Thyroid gland (tissue), 4 donors: ENCODE measurements around the gene PARM1. TPM values are rescaled to one million over a fixed set of nuclear protein-coding genes. Genes with fewer than 3 reads are reported as not detected.

Experiments
- DNase-seq, 2 donors: peaks; one replicate each; pipeline ENCODE4 v3.0.0-alpha.2; 2019
- H3K27ac ChIP-seq, 3 donors: fragments of 200-600 bp; sonication (generic); 1 replicate in 2 of 3; 2 replicates in 1 of 3; pipeline ENCODE4 v1.5.1; 2016 to 2019; ENCODE audit warnings: mild to moderate bottlenecking in 1 of 3, moderate library complexity in 1 of 3
- H3K27me3 ChIP-seq: fragments of 200-600 bp; sonication (generic); one replicate; pipeline ENCODE4 v1.5.1; 2019
- H3K36me3 ChIP-seq, 2 donors: fragments of 200-600 bp; sonication (generic); one replicate each; pipeline ENCODE4 v1.5.1; 2016 to 2019
- H3K4me1 ChIP-seq, 2 donors: fragments of 200-600 bp; sonication (generic); one replicate each; pipeline ENCODE4 v1.5.1; 2017 to 2019
- H3K4me3 ChIP-seq, 3 donors: fragments of 200-600 bp; sonication (generic); replicated peaks in 1 of 3; 1 replicate in 2 of 3; 2 replicates in 1 of 3; pipeline ENCODE4 v1.5.1; 2016; ENCODE audit warnings: mild to moderate bottlenecking in 1 of 3
- H3K9me3 ChIP-seq: fragments of 200-600 bp; sonication (generic); one replicate; pipeline ENCODE4 v1.5.1; 2017
- POLR2A ChIP-seq, 2 donors: fragments of 450-650 bp; IDR thresholded peaks; one replicate each; pipeline ENCODE4 v1.6.1; 2017; ENCODE audit warnings: antibody characterized with exemption in 2 of 2, mild to moderate bottlenecking in 2 of 2, moderate library complexity in 1 of 2
- WGBS, 2 donors: methylation state at CpG; one replicate each; pipeline ENCODE4 v1.1.5; 2017; 5-methylcytosine and 5-hydroxymethylcytosine counted together
- intact Hi-C: fragments of 100-400 bp; cut with DNase I; formaldehyde crosslinking; loops from one replicate; pipeline ENCODE4 v1.15.1; 2023
- total RNA-seq, 4 donors: library from RNA; depleted of rRNA; stranded (reverse); fragments of >200 nt; gene quantifications; one replicate each; pipeline ENCODE4 v1.2.3, GENCODE V29; 2016
- TF ChIP-seq, protein P1 (sequence below), 6 experiments: fragments of 200-600 bp in 3 of 6; fragments of 450-650 bp in 3 of 6; sonication (generic) in 3 of 6; IDR thresholded peaks; one replicate each; pipeline ENCODE4 v1.5.1; 2016 to 2019; ENCODE audit warnings: antibody characterized with exemption in 6 of 6, mild to moderate bottlenecking in 2 of 6, inconsistent platforms in 1 of 6, moderate library complexity in 1 of 6

The PARM1 gene
- total RNA-seq, 4 donors from 2014 or later = 319 to 575 (median 470) TPM

DNA sequence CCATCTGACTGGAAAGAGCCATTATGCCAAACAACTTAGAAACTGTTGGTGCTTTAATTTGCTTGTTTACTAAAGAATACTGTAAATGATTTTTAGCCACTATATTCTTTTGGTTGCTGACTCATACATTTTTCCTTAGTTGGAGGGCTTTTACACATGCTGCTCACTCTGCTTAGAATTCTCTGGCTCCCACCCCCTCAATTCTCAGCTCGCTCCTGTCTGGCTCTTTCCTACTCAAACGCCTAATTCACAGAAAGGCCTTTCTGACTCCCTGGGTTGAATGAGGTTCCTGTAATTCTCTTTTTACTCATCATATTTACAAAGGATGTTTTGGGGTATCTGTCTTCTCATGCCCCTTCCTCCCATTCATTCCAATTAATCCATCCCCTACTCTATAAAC lies 26.1 kb upstream of the PARM1 start:
- no peak overlapping the region for H3K27ac ChIP-seq

DNA sequence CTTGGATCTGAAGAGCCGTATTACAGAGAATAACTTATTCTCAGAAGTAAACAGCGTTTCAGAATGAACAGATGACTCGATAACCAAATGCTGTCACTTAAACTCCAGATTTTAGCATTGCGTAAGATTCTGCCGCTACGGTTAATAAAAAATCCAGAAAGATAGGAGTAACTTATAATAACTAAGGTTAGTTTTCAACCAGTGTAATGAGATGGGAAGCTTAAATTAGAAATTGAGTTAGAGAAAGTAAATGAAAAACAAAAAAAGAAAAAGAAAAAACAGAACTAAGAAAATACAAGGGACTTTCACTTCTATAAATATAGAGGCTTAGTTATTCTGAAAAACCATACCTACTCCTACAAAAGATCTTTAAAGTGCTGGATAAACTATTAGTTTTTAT lies 13.1 kb upstream of the PARM1 start:
- no peak overlapping the region for H3K4me3 ChIP-seq
- no peak for TF ChIP-seq POLR2A (IDR thresholded peaks at IDR 0.05)
- TF ChIP-seq, protein P1, sequence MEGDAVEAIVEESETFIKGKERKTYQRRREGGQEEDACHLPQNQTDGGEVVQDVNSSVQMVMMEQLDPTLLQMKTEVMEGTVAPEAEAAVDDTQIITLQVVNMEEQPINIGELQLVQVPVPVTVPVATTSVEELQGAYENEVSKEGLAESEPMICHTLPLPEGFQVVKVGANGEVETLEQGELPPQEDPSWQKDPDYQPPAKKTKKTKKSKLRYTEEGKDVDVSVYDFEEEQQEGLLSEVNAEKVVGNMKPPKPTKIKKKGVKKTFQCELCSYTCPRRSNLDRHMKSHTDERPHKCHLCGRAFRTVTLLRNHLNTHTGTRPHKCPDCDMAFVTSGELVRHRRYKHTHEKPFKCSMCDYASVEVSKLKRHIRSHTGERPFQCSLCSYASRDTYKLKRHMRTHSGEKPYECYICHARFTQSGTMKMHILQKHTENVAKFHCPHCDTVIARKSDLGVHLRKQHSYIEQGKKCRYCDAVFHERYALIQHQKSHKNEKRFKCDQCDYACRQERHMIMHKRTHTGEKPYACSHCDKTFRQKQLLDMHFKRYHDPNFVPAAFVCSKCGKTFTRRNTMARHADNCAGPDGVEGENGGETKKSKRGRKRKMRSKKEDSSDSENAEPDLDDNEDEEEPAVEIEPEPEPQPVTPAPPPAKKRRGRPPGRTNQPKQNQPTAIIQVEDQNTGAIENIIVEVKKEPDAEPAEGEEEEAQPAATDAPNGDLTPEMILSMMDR (IDR thresholded peaks at IDR 0.05) = no peak
- H3K36me3 ChIP-seq = no peaks in the 10 kb centered on the region
- H3K9me3 ChIP-seq = no peaks in the 10 kb centered on the region
- intact Hi-C loops = no loop called here
- no peak overlapping the region for H3K27ac ChIP-seq
- no peak for DNase-seq
- WGBS, 2 donors = 81 to 91% methylated on average over 6 of the region's 6 CpGs
- no peaks in the 10 kb centered on the region for H3K27me3 ChIP-seq
- no peaks in the 10 kb centered on the region for H3K4me1 ChIP-seq

More for the DNA sequence above, 26.1 kb upstream of the PARM1 start:
- H3K27me3 ChIP-seq = no peaks in the 10 kb centered on the region
- H3K9me3 ChIP-seq = no peaks in the 10 kb centered on the region
- no peaks in the 10 kb centered on the region for H3K4me1 ChIP-seq
- 72 to 87% methylated on average over 2 of the region's 2 CpGs for WGBS, 2 donors
- TF ChIP-seq, protein P1 (IDR thresholded peaks at IDR 0.05) = no peak
- TF ChIP-seq POLR2A (IDR thresholded peaks at IDR 0.05) = no peak
- intact Hi-C loops = no loop called here
- DNase-seq = no peak
- H3K36me3 ChIP-seq = no peaks in the 10 kb centered on the region
- no peak overlapping the region for H3K4me3 ChIP-seq

DNA sequence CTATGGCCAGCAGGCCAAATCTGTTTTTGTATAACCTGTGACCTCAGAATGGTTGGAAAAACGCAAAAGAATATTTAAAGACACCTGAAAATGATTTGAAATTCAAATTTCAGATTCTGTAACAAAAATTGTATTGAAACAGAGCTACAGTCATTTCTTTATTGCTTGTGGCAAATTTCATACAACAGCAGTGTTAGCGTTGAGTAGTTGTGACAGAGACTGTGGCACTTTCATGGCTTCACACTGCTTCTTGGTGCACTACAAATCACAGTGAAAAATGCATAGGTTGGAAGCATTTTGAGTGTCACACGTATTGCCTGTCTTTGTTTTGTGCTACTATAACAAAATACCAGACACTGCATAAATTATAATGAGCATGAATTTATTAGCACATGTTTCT lies 12.2 kb upstream of the PARM1 start:
- intact Hi-C loops = no loop called here
- no peak for DNase-seq
- Histone ChIP-seq H3K27me3 (no peaks in the 10 kb centered on the region), H3K4me1 (no peaks in the 10 kb centered on the region), H3K27ac (no peak overlapping the region), H3K36me3 (no peaks in the 10 kb centered on the region), H3K9me3 (no peaks in the 10 kb centered on the region), H3K4me3 (no peak overlapping the region)
- WGBS, 2 donors = 82 to 91% methylated on average over 3 of the region's 3 CpGs
- TF ChIP-seq POLR2A (IDR thresholded peaks at IDR 0.05) = no peak
- TF ChIP-seq, protein P1 (IDR thresholded peaks at IDR 0.05) = no peak

DNA sequence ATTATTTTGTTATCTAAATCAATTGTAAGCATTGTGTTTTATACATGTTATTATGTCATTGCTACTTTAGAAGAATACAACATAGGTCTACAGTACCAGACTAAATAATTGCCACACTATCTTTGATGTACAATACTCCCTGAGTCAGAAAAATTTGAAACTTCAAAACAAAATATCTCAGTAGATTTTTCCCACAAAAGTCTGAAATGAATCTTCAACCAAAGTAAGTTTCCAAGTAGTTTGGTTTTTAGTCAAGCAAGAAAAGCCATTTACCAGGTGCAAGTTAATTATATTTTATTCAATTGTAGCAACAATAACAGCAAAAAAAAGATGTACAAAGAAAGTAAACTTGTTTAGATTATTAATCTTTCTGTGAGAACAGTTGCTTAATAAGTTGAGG lies 11.4 kb upstream of the PARM1 start:
- intact Hi-C loops = no loop called here
- H3K36me3 ChIP-seq = no peaks in the 10 kb centered on the region
- no peaks in the 10 kb centered on the region for H3K4me1 ChIP-seq
- H3K9me3 ChIP-seq = no peaks in the 10 kb centered on the region
- TF ChIP-seq POLR2A (IDR thresholded peaks at IDR 0.05) = no peak
- H3K4me3 ChIP-seq = no peak overlapping the region
- DNase-seq = no peak
- H3K27me3 ChIP-seq = no peaks in the 10 kb centered on the region
- H3K27ac ChIP-seq = no peak overlapping the region

DNA sequence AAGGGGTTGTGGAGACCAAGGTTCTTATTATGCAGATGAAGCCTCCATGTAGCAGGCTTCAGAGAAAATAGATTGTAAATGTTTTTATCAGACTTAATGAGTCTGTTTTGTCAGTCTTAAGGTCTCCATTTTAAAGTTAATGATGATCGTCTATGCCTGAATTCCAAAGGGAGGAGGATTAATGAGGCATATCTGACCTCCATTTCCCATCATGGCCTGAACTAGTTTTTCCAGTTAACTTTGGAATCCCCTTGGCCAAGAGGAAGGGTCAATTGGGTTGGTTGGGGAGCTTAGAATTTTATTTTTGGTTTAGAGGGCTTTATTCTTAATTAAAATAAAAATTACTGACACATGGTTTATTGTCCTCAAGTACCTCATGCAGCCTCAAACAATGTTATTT lies 6.9 kb upstream of the PARM1 start:
- H3K4me1 ChIP-seq = no peaks in the 10 kb centered on the region
- no peak overlapping the region for H3K27ac ChIP-seq
- no peaks in the 10 kb centered on the region for H3K27me3 ChIP-seq
- intact Hi-C loops = no loop called here
- TF ChIP-seq, protein P1 (IDR thresholded peaks at IDR 0.05) = no peak
- no peak for TF ChIP-seq POLR2A (IDR thresholded peaks at IDR 0.05)
- no peak for DNase-seq
- H3K36me3 ChIP-seq = no peaks in the 10 kb centered on the region
- 74 to 80% methylated on average over 1 of the region's 1 CpG for WGBS, 2 donors
- no peaks in the 10 kb centered on the region for H3K9me3 ChIP-seq
- H3K4me3 ChIP-seq = no peak overlapping the region

DNA sequence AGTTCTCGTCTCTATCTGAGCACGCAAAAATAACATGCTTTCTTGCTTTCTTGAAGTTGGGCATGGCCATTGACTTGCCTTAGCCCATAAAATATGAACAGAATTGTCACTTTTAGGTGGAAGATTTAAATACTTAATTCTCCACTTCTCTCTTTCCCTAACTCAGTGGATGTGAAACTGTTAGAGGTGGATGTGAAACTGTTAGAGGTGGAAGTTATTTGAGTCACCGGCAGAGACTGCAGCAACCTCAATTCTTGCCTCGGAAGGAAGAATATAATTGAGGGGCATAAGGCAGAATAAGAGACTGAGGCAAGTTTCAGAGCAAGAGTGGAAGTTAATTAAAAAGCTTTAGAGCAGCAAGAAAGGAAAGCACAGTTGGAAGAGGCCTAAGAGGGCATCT lies 2.8 kb upstream of the PARM1 start:
- 93% methylated on average over 4 of the region's 4 CpGs for WGBS, 2 donors
- no peak for DNase-seq

More for the DNA sequence above, 2.8 kb upstream of the PARM1 start:
- peaks cover 0 to 1% of the 10 kb centered on the region in 2 donors for H3K4me1 ChIP-seq
- intact Hi-C loops = loop anchor here (5.0 to 10.0 kb wide), 2 partner anchors 192 to 365 kb away; no protein-coding TSS in a partner anchor
- no peaks in the 10 kb centered on the region for H3K9me3 ChIP-seq
- no peaks in the 10 kb centered on the region for H3K36me3 ChIP-seq
- no peak overlapping the region for H3K4me3 ChIP-seq
- no peak overlapping the region for H3K27ac ChIP-seq
- no peak for TF ChIP-seq POLR2A (IDR thresholded peaks at IDR 0.05)
- TF ChIP-seq, protein P1 (IDR thresholded peaks at IDR 0.05) = no peak
- no peaks in the 10 kb centered on the region for H3K27me3 ChIP-seq
